Measurements from ENCODE around the gene THSD4.

GRCh38 chr15:71559098-71559497 is 443.8 kb downstream of the THSD4 start:
- TF ChIP-seq CTCF (conservative IDR thresholded peaks at IDR 0.05) (no peak), ZFX (IDR thresholded peaks at IDR 0.05) (no peak)

Measured in C4-2B (cell line).